MCF 10A (cell line): ENCODE results near the gene RPL38. TPM values are rescaled to one million over a fixed set of nuclear protein-coding genes. Genes with fewer than 3 reads are reported as not detected.
A peak's percentile ranks its signal among the peaks of the same experiment; 100 is the strongest.

Source experiments
- BruUV-seq: library from RNA; stranded (reverse); fragments of 400-500 nt; replicated peaks from 2 replicates; lab custom pipeline; 2021; lab: Mats Ljungman, UMichigan
- CTCF ChIA-PET: fragments of 300-600 bp; sonication (Branson Sonifier 250); formaldehyde crosslinking; extraction: SDS; loops from one replicate; lab custom pipeline; 2021; ENCODE audit warnings: antibody characterized with exemption, inconsistent platforms; lab: Yijun Ruan, JAX
- POLR2A ChIA-PET: fragments of 300-600, 350-650 bp; sonication (Branson Sonifier 250); formaldehyde crosslinking; extraction: SDS; loops from one replicate; lab custom pipeline; 2020; ENCODE audit warnings: antibody characterized with exemption, inconsistent platforms; lab: Yijun Ruan, JAX
- DNase-seq: peaks from one replicate; pipeline ENCODE4 v3.0.0-alpha.2; 2018; ENCODE audit not compliant: unreplicated experiment
- H3K27ac Mint-ChIP-seq: one replicate; pipeline ENCODE4 v1.8.0; 2022; ENCODE audit warnings: mild to moderate bottlenecking, low read depth, mixed read lengths; ENCODE audit not compliant: unreplicated experiment
- H3K27me3 Mint-ChIP-seq: one replicate; pipeline ENCODE4 v1.8.0; 2022; ENCODE audit warnings: mixed read lengths; ENCODE audit not compliant: insufficient read depth, unreplicated experiment
- H3K36me3 Mint-ChIP-seq: one replicate; pipeline ENCODE4 v1.8.0; 2022; ENCODE audit warnings: mild to moderate bottlenecking, moderate library complexity, mixed read lengths; ENCODE audit not compliant: insufficient read depth, unreplicated experiment
- H3K4me1 Mint-ChIP-seq: one replicate; pipeline ENCODE4 v1.8.0; 2022; ENCODE audit warnings: mixed read lengths; ENCODE audit not compliant: insufficient read depth, unreplicated experiment
- H3K4me3 Mint-ChIP-seq: one replicate; pipeline ENCODE4 v1.8.0; 2022; ENCODE audit warnings: mild to moderate bottlenecking, moderate library complexity, mixed read lengths; ENCODE audit not compliant: unreplicated experiment
- H3K9me3 Mint-ChIP-seq: one replicate; pipeline ENCODE4 v1.8.0; 2022; ENCODE audit warnings: mixed read lengths; ENCODE audit not compliant: unreplicated experiment
- CTCF ChIP-seq: fragments of 200-600 bp; IDR thresholded peaks from one replicate; pipeline ENCODE4 v1.8.0; 2022; ENCODE audit warnings: antibody characterized with exemption, mild to moderate bottlenecking; ENCODE audit not compliant: unreplicated experiment
- intact Hi-C: fragments of 100-400 bp; cut with micrococcal nuclease; formaldehyde crosslinking; loops from 2 replicates; pipeline ENCODE4 v1.14.1; 2022
- total RNA-seq: library from RNA; stranded (reverse); gene quantifications from 2 replicates; pipeline ENCODE4 v1.2.3, GENCODE V29; 2022

The RPL38 gene
- total RNA-seq, 1 experiment from 2014 or later = 1,197 TPM

- CTCF ChIA-PET = interaction anchor here (0.6 to 1.7 kb wide), 6 partner anchors 9 to 1219 kb away, joined by 3 to 9 read pairs (median 4); no protein-coding TSS in a partner anchor
- H3K9me3 Mint-ChIP-seq = no peaks in the 10 kb centered on the region
Measured at GRCh38 chr17:74201948-74202347, 1.5 kb upstream of the RPL38 start.

GRCh38 chr17:74202938-74203337 is 540 bp upstream of the RPL38 start:
- intact Hi-C loops = loop anchor here (2.0 kb wide), 1 partner anchor 158 kb away; the partner anchor contains the start of gene BTBD17
- Mint-ChIP-seq H3K36me3 (peaks cover 55% of the 10 kb centered on the region), H3K4me1 (peaks cover 20% of the 10 kb centered on the region), H3K27ac (peak overlapping the region; percentile 99), H3K9me3 (no peaks in the 10 kb centered on the region), H3K4me3 (peak overlapping the region; percentile 90), H3K27me3 (peaks cover 25% of the 10 kb centered on the region)
- DNase-seq = no peak
- CTCF ChIA-PET = interaction anchor here (0.6 to 1.7 kb wide), 16 partner anchors 8 to 773 kb away, joined by 3 to 9 read pairs (median 4); partner anchors contain the start of gene TTYH2
- no peak for TF ChIP-seq CTCF
- POLR2A ChIA-PET = interaction anchor here (0.6 to 4.7 kb wide), 7 partner anchors 9 to 902 kb away, joined by 3 to 32 read pairs (median 3); partner anchors contain the start of genes BTBD17 and TTYH2
- BruUV-seq = no TSS peak

More at GRCh38 chr17:74201948-74202347, 1.5 kb upstream of the RPL38 start:
- POLR2A ChIA-PET = interaction anchor here (0.6 to 4.7 kb wide), 3 partner anchors 11 to 974 kb away, joined by 3 to 32 read pairs (median 3); partner anchors contain the start of gene TTYH2
- peaks cover 35% of the 10 kb centered on the region for H3K27me3 Mint-ChIP-seq
- TF ChIP-seq CTCF = no peak
- peaks cover 20% of the 10 kb centered on the region for H3K4me1 Mint-ChIP-seq
- no peak overlapping the region for H3K27ac Mint-ChIP-seq
- intact Hi-C loops = loop anchor here (2.0 kb wide), 1 partner anchor 159 kb away; the partner anchor contains the start of gene BTBD17
- H3K36me3 Mint-ChIP-seq = peaks cover 45% of the 10 kb centered on the region
- no peak for DNase-seq
- BruUV-seq = no TSS peak
- H3K4me3 Mint-ChIP-seq = no peak overlapping the region

GRCh38 chr17:74204474-74204873 is 996 bp downstream of the RPL38 start:
- DNase-seq = no peak
- H3K4me1 Mint-ChIP-seq = peaks cover 20% of the 10 kb centered on the region
- no peaks in the 10 kb centered on the region for H3K9me3 Mint-ChIP-seq
- peak overlapping the region; percentile 90 for H3K4me3 Mint-ChIP-seq
- intact Hi-C loops = no loop called here
- peaks cover 70% of the 10 kb centered on the region for H3K36me3 Mint-ChIP-seq
- no TSS peak for BruUV-seq
- CTCF ChIA-PET = interaction anchor here (0.5 to 1.2 kb wide), 5 partner anchors 40 to 488 kb away, joined by 3 to 6 read pairs (median 3); partner anchors contain the start of genes BTBD17 and GPR142
- TF ChIP-seq CTCF = no peak
- POLR2A ChIA-PET = interaction anchor here (0.8 to 4.7 kb wide), 7 partner anchors 8 to 973 kb away, joined by 3 to 32 read pairs (median 4); partner anchors contain the start of gene TTYH2
- peaks cover 22% of the 10 kb centered on the region for H3K27me3 Mint-ChIP-seq
- peak overlapping the region; percentile 99 for H3K27ac Mint-ChIP-seq

GRCh38 chr17:74205274-74205673 is 1.8 kb downstream of the RPL38 start:
- Mint-ChIP-seq H3K36me3 (peaks cover 78% of the 10 kb centered on the region), H3K27ac (peak overlapping the region; percentile 39), H3K9me3 (no peaks in the 10 kb centered on the region), H3K27me3 (peaks cover 22% of the 10 kb centered on the region), H3K4me3 (peak overlapping the region; percentile 90), H3K4me1 (peaks cover 23% of the 10 kb centered on the region)
- no peak for TF ChIP-seq CTCF
- intact Hi-C loops = no loop called here
- BruUV-seq = no TSS peak
- DNase-seq = no peak
- ChIA-PET CTCF (interaction anchor here (0.5 to 1.0 kb wide), 4 partner anchors 21 to 163 kb away, joined by 3 to 4 read pairs (median 3); partner anchors contain the start of gene GPR142), POLR2A (interaction anchor here (0.8 to 4.7 kb wide), 4 partner anchors 8 to 974 kb away, joined by 3 to 32 read pairs (median 4); partner anchors contain the start of gene TTYH2)
